CD4-positive, alpha-beta memory T cell (primary cell): ENCODE results near the gene TMEM116. TPM values are rescaled to one million over a fixed set of nuclear protein-coding genes. Genes with fewer than 3 reads are reported as not detected.
"Not testable (repeated sequence)": the region's sequence is repeated elsewhere in the genome, so short reads cannot be mapped to it uniquely, and the experiment has no call there.

Source experiments
- CTCF ChIA-PET: fragments of 350-600 bp; sonication (Branson Sonifier 250); formaldehyde crosslinking; loops from one replicate; lab custom pipeline; 2021; ENCODE audit warnings: inconsistent platforms; ENCODE audit not compliant: partially characterized antibody; lab: Charles Lee
- POLR2A ChIA-PET: fragments of 350-600 bp; sonication (Branson Sonifier 250); formaldehyde crosslinking; loops from one replicate; lab custom pipeline; 2021; ENCODE audit not compliant: partially characterized antibody; lab: Charles Lee
- DNase-seq, 5 donors: peaks; one replicate each; pipeline versions ENCODE4 v3.0.0 to v3.0.0-alpha.2; 2020 to 2022; ENCODE audit warnings: mixed read lengths in 1 of 5
- H3K27ac ChIP-seq: one replicate; pipeline ENCODE4 v1.7.0; 2013; ENCODE audit warnings: low read depth, low read length
- H3K27me3 ChIP-seq: 2 replicates; pipeline ENCODE4 v1.7.0; 2013; ENCODE audit warnings: mild to moderate bottlenecking, low read length, moderate library complexity; ENCODE audit not compliant: insufficient read depth
- H3K36me3 ChIP-seq: 2 replicates; pipeline ENCODE4 v1.7.0; 2013; ENCODE audit warnings: mild to moderate bottlenecking, low read length, moderate library complexity; ENCODE audit not compliant: insufficient read depth
- H3K4me1 ChIP-seq: 2 replicates; pipeline ENCODE4 v1.7.0; 2013; ENCODE audit warnings: mild to moderate bottlenecking, low read length, moderate library complexity; ENCODE audit not compliant: insufficient read depth
- H3K4me3 ChIP-seq, 2 donors: one replicate each; pipeline ENCODE4 v1.7.0; 2013; ENCODE audit warnings: low read length in 2 of 2, mild to moderate bottlenecking in 1 of 2
- H3K9me3 ChIP-seq, 2 donors: one replicate each; pipeline ENCODE4 v1.7.0; 2013; ENCODE audit warnings: low read length in 2 of 2, control low read depth in 1 of 2; ENCODE audit not compliant: control insufficient read depth in 1 of 2
- H3K27ac Mint-ChIP-seq, 7 donors: one replicate each; pipeline ENCODE4 v1.8.0; 2020 to 2021; ENCODE audit warnings: mixed read lengths in 7 of 7, mild to moderate bottlenecking in 6 of 7, inconsistent platforms in 3 of 7, moderate library complexity in 3 of 7
- H3K27me3 Mint-ChIP-seq, 2 donors: one replicate each; pipeline ENCODE4 v1.8.0; 2020 to 2021; ENCODE audit warnings: mixed read lengths in 2 of 2
- H3K36me3 Mint-ChIP-seq, 2 donors: one replicate each; pipeline ENCODE4 v1.8.0; 2020 to 2021; ENCODE audit warnings: mixed read lengths in 2 of 2, inconsistent platforms in 1 of 2, mild to moderate bottlenecking in 1 of 2
- H3K4me1 Mint-ChIP-seq, 4 donors: one replicate each; pipeline ENCODE4 v1.8.0; 2020 to 2021; ENCODE audit warnings: mixed read lengths in 4 of 4, mild to moderate bottlenecking in 1 of 4
- H3K4me3 Mint-ChIP-seq, 8 donors: one replicate each; pipeline ENCODE4 v1.8.0; 2020 to 2021; ENCODE audit warnings: mixed read lengths in 8 of 8, mild to moderate bottlenecking in 7 of 8, moderate library complexity in 6 of 8, inconsistent platforms in 3 of 8
- H3K9me3 Mint-ChIP-seq, 8 donors: one replicate each; pipeline ENCODE4 v1.8.0; 2020 to 2021; ENCODE audit warnings: mixed read lengths in 8 of 8, mild to moderate bottlenecking in 5 of 8, inconsistent platforms in 3 of 8, moderate library complexity in 1 of 8
- intact Hi-C: fragments of 100-400 bp; cut with micrococcal nuclease; formaldehyde crosslinking; loops from one replicate; pipeline ENCODE4 v1.15.1; 2023
- polyA plus RNA-seq, 2 donors: library from polyadenylated mRNA; unstranded; fragments of 300-500 nt; fragmentation: Illumina TruSeq; gene quantifications; one replicate each; pipeline ENCODE4 v1.2.3, GENCODE V29; 2021
- total RNA-seq, 2 experiments: library from RNA; stranded (reverse); gene quantifications; one replicate each; pipeline ENCODE4 v1.2.3, GENCODE V29; 2021

Gene TMEM116
- total and polyA plus RNA-seq, 4 experiments from 2014 or later = 32.3 to 50.6 (median 42.2) TPM

DNA sequence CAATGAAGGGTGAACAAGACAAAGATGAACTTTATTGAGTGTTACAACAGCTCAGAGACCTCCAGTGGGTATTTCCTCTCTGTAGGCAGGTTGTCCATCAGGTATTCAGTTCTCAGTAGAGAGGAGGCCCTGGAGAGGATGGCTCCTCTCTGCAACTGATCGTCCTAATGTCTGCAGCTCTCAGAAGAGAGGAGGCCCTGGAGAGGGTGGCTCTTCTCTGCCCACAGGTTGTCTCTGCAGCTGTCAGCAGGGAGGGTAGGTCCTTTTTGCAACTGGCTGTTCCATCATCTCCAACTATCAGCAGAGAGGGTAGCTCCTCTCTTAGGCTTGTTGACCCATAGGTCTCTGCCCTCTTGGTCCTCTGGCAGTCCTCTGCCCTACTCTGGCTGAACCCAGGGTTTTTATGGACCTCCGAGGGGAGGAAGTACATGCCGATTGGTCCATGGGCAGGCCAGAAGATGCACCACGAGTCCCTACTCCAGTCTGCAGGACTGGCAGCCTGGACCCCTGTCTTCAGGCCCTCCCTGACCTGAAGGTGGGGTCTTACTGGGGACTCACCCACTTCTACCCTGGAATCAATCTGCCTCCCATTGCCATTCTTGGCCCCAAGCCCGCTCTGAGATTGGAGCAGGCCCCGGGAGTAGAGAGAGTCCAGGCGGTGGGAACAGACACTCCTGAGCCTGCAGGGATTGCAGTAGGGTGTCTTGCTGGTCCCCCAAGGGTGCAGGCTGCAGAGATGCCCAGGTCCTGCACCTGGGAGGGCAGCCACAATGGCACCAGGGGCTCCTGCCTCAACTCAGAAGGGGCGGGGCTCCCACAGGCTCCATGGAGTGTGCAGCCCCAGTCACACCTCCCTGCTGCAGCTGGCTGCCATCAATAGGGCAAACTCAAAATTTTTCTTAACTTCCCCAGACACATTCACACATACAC is 2.3 kb downstream of the TMEM116 start:
- H3K27ac Mint-ChIP-seq = peak overlapping the region; percentile 96 to 99 (median 99)
- Histone ChIP-seq H3K9me3 (no peaks in the 10 kb centered on the region), H3K4me1 (peaks cover 81% of the 10 kb centered on the region), H3K27me3 (no peaks in the 10 kb centered on the region), H3K27ac (peak overlapping the region; percentile 97), H3K4me3 (peak overlapping the region in 1 of 2 donors; percentile 68), H3K36me3 (peaks cover 4% of the 10 kb centered on the region)
- intact Hi-C loops = loop anchor here (5.0 kb wide), 1 partner anchor 377 kb away; no protein-coding TSS in a partner anchor
- peaks cover 15 to 16% of the 10 kb centered on the region in 2 donors for H3K36me3 Mint-ChIP-seq
- ChIA-PET POLR2A (interaction anchor here (1.1 to 8.6 kb wide), 3 partner anchors 8 to 59 kb away, joined by 3 to 344 read pairs (median 189); no protein-coding TSS in a partner anchor), CTCF (interaction anchor here (1.3 to 1.5 kb wide), 2 partner anchors 10 to 13 kb away, joined by 7 to 9 read pairs; no protein-coding TSS in a partner anchor)
- peaks cover 0 to 4% (median 0%) of the 10 kb centered on the region in 8 donors for H3K9me3 Mint-ChIP-seq
- no peak for DNase-seq
- H3K4me1 Mint-ChIP-seq = peaks cover 37 to 74% (median 54%) of the 10 kb centered on the region in 4 donors
- peak overlapping the region; percentile 87 to 98 (median 93) for H3K4me3 Mint-ChIP-seq
- no peaks in the 10 kb centered on the region for H3K27me3 Mint-ChIP-seq

DNA sequence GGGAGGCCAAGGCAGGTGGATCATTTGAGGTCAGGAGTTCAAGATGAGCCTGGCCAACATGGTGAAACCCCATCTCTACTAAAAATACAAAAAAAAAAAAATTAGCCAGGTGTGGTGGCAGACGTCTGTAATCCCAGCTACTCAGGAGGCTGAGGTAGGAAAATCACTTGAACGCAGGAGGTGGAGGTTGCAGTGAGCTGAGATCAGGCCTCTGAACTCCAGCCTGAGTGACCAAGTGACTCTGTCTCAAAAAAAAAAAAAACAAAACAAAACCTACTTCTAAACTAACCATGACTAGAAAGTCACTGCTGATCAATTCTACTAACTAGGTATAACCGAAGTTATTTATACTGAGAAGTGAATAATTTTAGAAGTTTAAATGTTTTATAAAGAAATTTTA is 3.4 kb downstream of the TMEM116 start:
- Mint-ChIP-seq H3K27ac (peak overlapping the region in 2 of 7 donors; percentile 73 to 96), H3K4me1 (peaks cover 38 to 73% (median 54%) of the 10 kb centered on the region in 4 donors), H3K36me3 (peaks cover 10 to 13% of the 10 kb centered on the region in 2 donors)
- H3K27me3 ChIP-seq, H3K9me3 ChIP-seq, H3K4me3 ChIP-seq, H3K27me3 Mint-ChIP-seq, intact Hi-C loops, DNase-seq, H3K4me3 Mint-ChIP-seq, H3K9me3 Mint-ChIP-seq, H3K36me3 ChIP-seq, H3K27ac ChIP-seq: not testable (repeated sequence)
- CTCF ChIA-PET = interaction anchor here (1.3 to 1.5 kb wide), 2 partner anchors 9 to 12 kb away, joined by 7 to 9 read pairs; no protein-coding TSS in a partner anchor
- peaks cover 80% of the 10 kb centered on the region for H3K4me1 ChIP-seq
- POLR2A ChIA-PET = interaction anchor here (1.1 to 8.6 kb wide), 3 partner anchors 7 to 58 kb away, joined by 3 to 344 read pairs (median 189); no protein-coding TSS in a partner anchor

DNA sequence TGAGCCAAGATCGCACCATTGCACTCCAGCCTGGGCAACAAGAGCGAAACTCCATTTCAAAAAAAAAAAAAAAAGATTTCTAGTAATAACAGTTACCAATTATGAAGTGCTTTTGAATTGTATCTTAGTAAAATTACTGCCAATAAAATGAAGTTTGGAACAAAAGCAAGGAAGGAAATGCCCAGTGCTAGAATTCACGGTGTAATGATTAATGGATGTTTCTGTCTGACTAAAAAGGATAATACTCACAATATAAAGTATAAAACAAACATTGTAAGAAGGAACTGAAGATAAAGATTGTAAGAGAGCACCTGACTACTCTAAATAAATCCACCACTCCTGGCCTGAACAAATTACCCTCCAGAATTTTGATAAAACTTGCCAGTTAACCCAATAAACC is 4.0 kb downstream of the TMEM116 start:
- CTCF ChIA-PET = no interaction called here
- H3K27me3 Mint-ChIP-seq = no peaks in the 10 kb centered on the region
- intact Hi-C loops = no loop called here
- peaks cover 81% of the 10 kb centered on the region for H3K4me1 ChIP-seq
- no peaks in the 10 kb centered on the region for H3K9me3 ChIP-seq
- no peak overlapping the region for H3K4me3 ChIP-seq
- peaks cover 5 to 6% of the 10 kb centered on the region in 2 donors for H3K36me3 Mint-ChIP-seq
- no peak for DNase-seq
- peaks cover 0 to 4% (median 0%) of the 10 kb centered on the region in 8 donors for H3K9me3 Mint-ChIP-seq
- no peak overlapping the region for H3K27ac ChIP-seq
- H3K27me3 ChIP-seq = no peaks in the 10 kb centered on the region
- peaks cover 33 to 68% (median 48%) of the 10 kb centered on the region in 4 donors for H3K4me1 Mint-ChIP-seq
- peak overlapping the region in 6 of 7 donors; percentile 32 to 96 (median 63) for H3K27ac Mint-ChIP-seq
- H3K4me3 Mint-ChIP-seq = peak overlapping the region in 1 of 8 donors; percentile 59
- H3K36me3 ChIP-seq = no peaks in the 10 kb centered on the region
- POLR2A ChIA-PET = interaction anchor here (6.2 to 8.6 kb wide), 2 partner anchors 6 to 14 kb away, joined by 189 to 344 read pairs; no protein-coding TSS in a partner anchor

DNA sequence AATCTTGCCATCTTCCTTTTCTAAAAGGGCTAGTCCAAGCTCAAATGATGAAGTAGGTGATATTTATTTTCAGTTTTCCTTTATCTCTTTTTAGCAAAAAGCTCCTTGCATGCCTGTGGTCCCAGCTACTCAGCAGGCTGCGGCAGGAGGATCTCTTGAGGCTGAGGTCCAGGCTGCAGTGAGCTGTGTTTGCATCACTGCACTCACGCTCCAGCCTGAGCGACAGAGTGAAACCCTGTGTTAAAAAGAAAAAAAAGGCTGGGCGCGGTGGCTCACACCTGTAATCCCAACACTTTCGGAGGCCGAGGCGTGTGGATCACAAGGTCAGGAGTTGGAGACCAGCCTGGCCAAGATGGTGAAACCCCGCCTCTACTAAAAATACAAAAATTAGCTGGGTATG is 5.0 kb downstream of the TMEM116 start:
- peak overlapping the region in 1 of 8 donors; percentile 7 for H3K4me3 Mint-ChIP-seq
- POLR2A ChIA-PET = interaction anchor here (0.8 to 0.9 kb wide), 2 partner anchors 12 to 42 kb away, joined by 3 to 4 read pairs; no protein-coding TSS in a partner anchor
- peaks cover 3 to 5% of the 10 kb centered on the region in 2 donors for H3K36me3 Mint-ChIP-seq

DNA sequence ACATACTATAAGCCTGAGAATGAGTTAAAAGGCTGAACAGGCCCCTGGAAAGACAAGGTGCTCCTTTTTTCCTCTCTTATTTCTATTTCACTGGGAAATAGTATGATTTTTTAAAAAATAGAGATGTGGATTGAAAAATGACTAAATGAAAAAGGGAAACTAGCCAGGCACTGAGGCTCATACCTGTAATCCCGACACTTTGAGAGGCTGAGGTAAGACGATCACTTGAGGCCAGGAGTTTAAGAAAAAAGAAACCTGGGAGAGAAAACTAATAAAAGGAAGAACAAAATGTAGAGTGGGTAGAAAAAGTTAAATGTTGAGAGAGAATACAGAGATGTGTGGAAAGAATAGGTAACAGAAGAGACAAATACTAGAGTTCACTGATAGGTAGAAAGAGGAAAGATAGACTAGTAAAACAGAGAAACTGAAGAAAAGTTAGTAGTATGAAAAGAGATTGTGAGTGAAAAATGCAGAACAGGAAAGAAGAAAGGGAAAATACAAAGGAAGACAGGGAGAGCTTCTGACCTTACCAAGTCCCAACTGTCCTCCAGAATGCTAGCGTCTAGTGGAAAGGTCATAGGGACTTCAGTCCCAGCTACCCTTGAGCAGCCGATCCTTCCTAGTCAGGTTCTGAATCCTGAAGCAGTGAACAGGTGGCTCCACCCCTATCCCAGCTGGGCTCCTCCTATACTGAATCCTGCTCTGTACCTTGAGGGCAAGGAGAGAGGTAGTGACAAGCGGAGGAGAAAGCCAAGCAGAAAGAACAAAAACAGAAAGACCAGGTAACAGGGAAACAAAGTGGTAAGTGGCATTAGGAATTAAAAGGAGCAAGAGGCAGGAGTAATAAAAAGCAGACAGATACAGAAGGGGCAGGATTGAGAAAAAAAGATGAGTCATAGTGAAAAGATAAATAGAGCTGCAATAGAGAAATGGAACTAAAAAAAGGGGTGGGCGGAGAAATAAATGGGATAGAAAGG is 7.3 kb downstream of the TMEM116 start:
- Mint-ChIP-seq H3K4me1 (peaks cover 36 to 65% (median 50%) of the 10 kb centered on the region in 4 donors), H3K9me3 (no peaks in the 10 kb centered on the region), H3K36me3 (peaks cover 2 to 4% of the 10 kb centered on the region in 2 donors), H3K27ac (peak overlapping the region; percentile 10 to 85 (median 69)), H3K27me3 (no peaks in the 10 kb centered on the region), H3K4me3 (peak overlapping the region in 4 of 8 donors; percentile 8 to 41 (median 36))
- peaks cover 87% of the 10 kb centered on the region for H3K4me1 ChIP-seq
- H3K4me3 ChIP-seq = no peak overlapping the region
- POLR2A ChIA-PET = interaction anchor here (1.5 to 5.5 kb wide), 3 partner anchors 6 to 12 kb away, joined by 8 to 189 read pairs (median 9); partner anchors contain the start of genes ERP29 and TMEM116
- no peaks in the 10 kb centered on the region for H3K9me3 ChIP-seq
- DNase-seq = no peak
- no peaks in the 10 kb centered on the region for H3K27me3 ChIP-seq
- no peak overlapping the region for H3K27ac ChIP-seq
- CTCF ChIA-PET = interaction anchor here (4.8 kb wide), 1 partner anchor 61 kb away, joined by 17 read pairs; no protein-coding TSS in a partner anchor
- H3K36me3 ChIP-seq = no peaks in the 10 kb centered on the region
- intact Hi-C loops = no loop called here

More for the DNA sequence above, 5.0 kb downstream of the TMEM116 start:
- H3K27me3 ChIP-seq = no peaks in the 10 kb centered on the region
- no peaks in the 10 kb centered on the region for H3K9me3 ChIP-seq
- CTCF ChIA-PET = no interaction called here
- peak overlapping the region in 3 of 7 donors; percentile 48 to 70 (median 57) for H3K27ac Mint-ChIP-seq
- no peak for DNase-seq
- peaks cover 90% of the 10 kb centered on the region for H3K4me1 ChIP-seq
- intact Hi-C loops = no loop called here
- no peaks in the 10 kb centered on the region for H3K36me3 ChIP-seq
- H3K27ac ChIP-seq = no peak overlapping the region
- H3K4me3 ChIP-seq = no peak overlapping the region
- no peaks in the 10 kb centered on the region for H3K27me3 Mint-ChIP-seq
- H3K9me3 Mint-ChIP-seq = peaks cover 0 to 4% (median 0%) of the 10 kb centered on the region in 8 donors
- peaks cover 38 to 75% (median 51%) of the 10 kb centered on the region in 4 donors for H3K4me1 Mint-ChIP-seq

DNA sequence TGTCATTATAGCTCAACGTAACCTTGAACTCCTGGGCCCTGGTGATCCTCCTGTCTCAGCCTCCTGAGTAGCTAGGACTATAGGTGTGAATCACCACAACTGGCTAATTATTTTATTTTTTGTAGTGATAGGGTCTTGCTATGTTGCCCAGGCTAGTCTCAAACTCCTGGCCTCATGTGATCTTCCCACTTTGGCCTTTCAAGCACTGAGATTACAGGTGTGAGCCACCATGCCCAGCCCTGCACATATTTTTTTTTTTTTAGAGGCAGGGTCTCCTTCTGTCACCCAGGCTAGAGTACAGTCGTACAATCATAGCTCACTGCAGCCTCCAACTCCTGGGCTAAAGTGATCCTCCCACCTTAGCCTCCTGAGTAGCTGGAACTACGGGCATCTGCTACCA is 8.9 kb downstream of the TMEM116 start:
- Histone ChIP-seq H3K27ac (no peak overlapping the region), H3K36me3 (no peaks in the 10 kb centered on the region), H3K9me3 (no peaks in the 10 kb centered on the region), H3K4me3 (no peak overlapping the region), H3K27me3 (no peaks in the 10 kb centered on the region), H3K4me1 (peaks cover 89% of the 10 kb centered on the region)
- no peak overlapping the region for H3K4me3 Mint-ChIP-seq
- no peaks in the 10 kb centered on the region for H3K9me3 Mint-ChIP-seq
- H3K36me3 Mint-ChIP-seq = peaks cover 6% of the 10 kb centered on the region in 2 donors
- DNase-seq = no peak
- H3K27ac Mint-ChIP-seq = peak overlapping the region in 3 of 7 donors; percentile 10 to 51 (median 22)
- intact Hi-C loops = no loop called here
- no peaks in the 10 kb centered on the region for H3K27me3 Mint-ChIP-seq
- ChIA-PET POLR2A (interaction anchor here (0.8 to 5.5 kb wide), 5 partner anchors 8 to 162 kb away, joined by 3 to 189 read pairs (median 7); partner anchors contain the start of genes ERP29, MAPKAPK5, TMEM116 and TRAFD1), CTCF (interaction anchor here (3.8 to 4.8 kb wide), 3 partner anchors 9 to 59 kb away, joined by 17 to 44 read pairs (median 20); partner anchors contain the start of genes ERP29 and TMEM116)
- H3K4me1 Mint-ChIP-seq = peaks cover 39 to 66% (median 52%) of the 10 kb centered on the region in 4 donors
